CD4-positive, alpha-beta T cell treated with Interleukin-21 for 1 hour (primary cell): ENCODE results near the gene DDX11.
"Not testable (repeated sequence)": the region's sequence is repeated elsewhere in the genome, so short reads cannot be mapped to it uniquely, and the experiment has no call there.

Source experiments
- DNase-seq: peaks from one replicate; pipeline ENCODE4 v3.0.0-alpha.2; 2020

DDX11 gene

GRCh38 chr12:31127209-31127848, 53.7 kb downstream of the DDX11 start:
- not testable (repeated sequence) for DNase-seq

- DNase-seq, result not testable (repeated sequence)
Observed at GRCh38 chr12:31136581-31136980, 62.9 kb downstream of the DDX11 start.

- DNase-seq, result not testable (repeated sequence)
Observed at GRCh38 chr12:31144768-31145167, 71.1 kb downstream of the DDX11 start.

GRCh38 chr12:31145296-31145695, 71.6 kb downstream of the DDX11 start:
- DNase-seq, result not testable (repeated sequence)

GRCh38 chr12:31147415-31147814, 73.8 kb downstream of the DDX11 start:
- DNase-seq, result not testable (repeated sequence)

- not testable (repeated sequence) for DNase-seq
Observed at GRCh38 chr12:31150766-31151165, 77.1 kb downstream of the DDX11 start.
